AG20443 (cell line): ENCODE measurements around the gene PRKD1.
A peak's percentile ranks its signal among the peaks of the same experiment; 100 is the strongest.
"Not testable (repeated sequence)": the region's sequence is repeated elsewhere in the genome, so short reads cannot be mapped to it uniquely, and the experiment has no call there.

Source experiments
- DNase-seq: peaks from one replicate; pipeline ENCODE4 v3.0.0; 2012; ENCODE audit warnings: low spot score, mixed read lengths

Gene PRKD1

DNA sequence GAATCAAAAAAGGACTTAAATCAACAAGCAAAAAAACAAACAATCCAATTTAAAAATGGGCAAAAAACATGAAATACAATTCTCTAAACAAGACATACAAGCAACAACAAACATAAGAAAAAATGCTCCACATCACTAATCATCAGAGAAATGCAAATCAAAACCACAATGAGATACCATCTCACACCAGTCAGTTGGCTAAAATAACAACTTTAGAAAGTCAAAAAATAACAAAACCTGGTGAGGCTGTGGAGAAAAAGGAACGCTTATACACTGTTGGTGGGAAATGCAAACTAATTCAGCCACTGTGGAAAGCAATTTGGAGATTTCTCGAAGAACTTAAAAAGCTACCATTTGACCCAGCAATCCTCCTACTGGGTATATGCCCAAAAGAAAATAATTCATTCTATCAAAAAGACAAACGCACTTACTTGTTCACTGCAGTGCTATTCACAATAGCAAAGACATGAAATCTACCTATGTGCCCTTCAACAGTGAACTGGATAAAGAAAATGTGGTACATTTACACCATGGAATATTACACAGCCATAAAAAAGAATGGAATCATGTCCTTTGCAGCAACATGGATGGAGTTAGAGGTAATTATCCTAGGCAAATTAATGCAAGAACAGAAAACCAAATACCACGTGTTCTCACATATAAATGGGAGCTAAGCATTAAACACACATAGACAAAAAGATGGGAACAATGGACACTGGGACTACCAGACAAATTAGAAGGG, 26.9 kb downstream of the PRKD1 start:
- no peak for DNase-seq

DNA sequence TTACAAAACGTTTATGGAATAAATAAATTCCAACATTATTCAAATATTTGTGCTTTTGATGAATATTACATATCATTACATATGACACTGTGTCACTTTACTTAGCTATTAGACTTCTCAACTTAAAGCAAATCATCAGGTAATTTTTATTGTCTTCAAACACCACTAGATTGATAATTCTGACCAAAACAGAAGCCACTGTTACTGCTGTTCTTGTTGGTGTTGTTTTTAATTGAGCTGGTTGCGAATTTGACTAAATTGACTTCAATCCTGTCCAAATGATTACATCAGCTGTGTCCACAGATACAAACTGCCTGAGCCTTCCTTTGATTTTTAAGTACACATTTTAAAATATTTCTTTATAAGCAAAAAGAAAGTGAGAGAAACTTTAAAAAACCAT, 29.2 kb downstream of the PRKD1 start:
- no peak for DNase-seq

DNA sequence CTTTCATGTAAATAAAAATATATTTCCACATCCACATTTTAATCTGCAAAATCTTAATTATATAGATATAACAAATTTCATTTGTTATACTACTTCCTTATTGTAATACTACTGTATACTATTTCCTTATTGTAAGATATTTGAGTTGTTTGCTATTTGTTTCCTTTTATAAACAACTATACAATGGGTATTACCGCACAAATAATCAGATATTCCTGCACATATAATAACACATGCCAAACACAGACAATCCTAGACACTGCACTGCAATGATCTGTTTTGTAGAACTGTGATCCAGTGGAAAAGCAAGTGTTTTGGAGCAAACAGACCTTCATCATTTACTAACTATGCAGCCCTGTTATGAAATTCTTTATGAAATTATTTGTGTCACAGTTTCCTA, 30.5 kb downstream of the PRKD1 start:
- DNase-seq: no peak

DNA sequence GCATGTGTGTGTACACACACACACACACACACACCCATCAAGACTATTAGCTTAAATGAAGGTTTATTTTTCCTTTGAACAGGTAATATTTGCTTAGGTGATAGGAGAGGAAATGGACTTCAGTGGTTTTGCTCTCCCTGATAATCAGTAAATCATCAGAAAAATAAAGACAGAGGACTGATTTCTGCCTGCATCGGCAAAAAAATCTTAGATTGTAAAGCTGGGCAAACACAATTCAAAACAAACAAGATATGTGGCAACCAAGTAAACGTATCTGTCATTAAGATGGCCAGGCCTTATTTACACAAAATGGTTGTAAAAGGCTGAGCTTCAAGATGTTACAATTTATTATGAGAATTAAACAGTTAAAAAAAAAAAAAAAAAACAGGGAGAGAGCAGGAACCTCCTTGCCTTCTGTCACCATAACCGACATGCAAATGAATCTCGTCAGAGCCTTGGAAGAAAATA, 31.3 kb downstream of the PRKD1 start:
- no peak for DNase-seq

DNA sequence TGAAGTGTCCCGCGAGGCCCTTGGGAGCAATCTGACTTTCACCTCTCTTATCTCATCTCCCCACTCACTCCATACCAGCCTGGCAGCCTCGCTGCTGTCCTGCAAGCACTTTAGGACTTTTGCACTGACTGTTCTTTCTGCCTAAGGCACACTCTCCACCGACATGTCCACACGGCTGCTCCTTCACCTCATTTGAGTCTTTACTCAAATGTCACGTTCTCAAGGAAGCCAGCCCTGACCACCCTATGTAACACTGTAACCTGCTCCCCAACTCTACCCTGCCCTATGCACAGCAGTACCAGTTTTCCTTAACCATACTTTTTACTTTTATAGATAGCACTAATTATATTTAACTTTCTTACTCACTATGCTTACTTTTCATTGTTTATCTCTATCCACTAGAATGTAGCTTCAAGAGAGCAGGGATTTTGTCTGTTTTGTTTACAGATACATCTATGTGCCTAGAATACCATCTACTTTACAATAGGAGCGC, 32.0 kb downstream of the PRKD1 start:
- DNase-seq: no peak

DNA sequence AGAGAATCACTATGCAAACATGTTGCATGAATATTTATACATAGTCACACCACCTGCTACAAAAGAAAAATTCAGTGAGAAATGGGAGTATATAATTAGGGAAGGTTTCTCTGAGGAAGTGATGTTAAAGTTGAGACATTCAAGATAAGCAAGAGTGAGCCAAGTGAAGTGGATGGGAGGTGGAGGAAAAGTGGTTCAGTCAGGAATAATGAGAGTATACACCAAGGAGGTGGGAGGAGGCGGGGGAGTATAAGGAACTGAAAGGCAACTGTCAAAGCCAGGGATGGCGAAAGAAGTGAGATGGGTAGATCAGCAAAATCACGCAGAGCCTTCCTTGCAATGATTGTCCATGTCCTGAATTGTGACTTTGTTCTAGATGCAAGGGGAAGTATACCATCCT, 33.7 kb downstream of the PRKD1 start:
- no peak for DNase-seq

DNA sequence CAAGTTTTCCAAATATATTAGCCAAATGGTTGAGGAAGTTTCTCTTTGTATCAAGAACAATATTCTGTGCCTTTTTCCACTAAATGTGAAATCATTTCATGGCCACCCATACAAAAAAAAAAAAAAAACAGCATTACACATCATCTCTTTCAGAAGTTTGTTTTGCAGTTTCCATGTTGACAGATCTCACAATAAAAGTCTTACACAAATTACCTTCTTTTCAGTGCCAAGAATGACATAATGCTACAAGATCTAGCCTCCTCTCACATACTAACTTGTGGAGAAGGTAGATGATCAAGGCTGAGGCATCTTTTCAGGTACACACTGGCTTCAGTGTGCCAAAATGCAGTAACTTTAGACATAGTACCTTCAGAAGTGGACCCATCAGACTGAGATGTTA, 35.3 kb downstream of the PRKD1 start:
- peak; percentile 17 for DNase-seq

DNA sequence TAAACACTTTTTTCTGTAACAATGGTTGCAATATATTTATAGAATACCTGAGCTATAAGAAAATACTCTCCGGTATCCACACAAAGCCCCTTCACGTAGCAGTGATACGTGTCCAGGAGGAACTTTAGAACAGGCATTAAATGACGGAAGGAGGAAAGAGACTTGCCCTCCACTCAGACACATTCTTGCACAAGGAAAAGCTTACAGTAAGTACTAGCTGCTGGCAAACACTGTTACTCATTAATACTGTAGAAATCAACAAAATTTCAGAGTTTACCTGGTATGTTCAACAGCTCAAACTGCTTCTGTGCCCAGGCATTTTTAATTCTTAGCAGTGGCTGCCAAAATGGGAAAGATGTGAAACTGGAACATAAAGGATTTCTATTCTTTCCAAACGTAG, 41.7 kb downstream of the PRKD1 start:
- no peak for DNase-seq

DNA sequence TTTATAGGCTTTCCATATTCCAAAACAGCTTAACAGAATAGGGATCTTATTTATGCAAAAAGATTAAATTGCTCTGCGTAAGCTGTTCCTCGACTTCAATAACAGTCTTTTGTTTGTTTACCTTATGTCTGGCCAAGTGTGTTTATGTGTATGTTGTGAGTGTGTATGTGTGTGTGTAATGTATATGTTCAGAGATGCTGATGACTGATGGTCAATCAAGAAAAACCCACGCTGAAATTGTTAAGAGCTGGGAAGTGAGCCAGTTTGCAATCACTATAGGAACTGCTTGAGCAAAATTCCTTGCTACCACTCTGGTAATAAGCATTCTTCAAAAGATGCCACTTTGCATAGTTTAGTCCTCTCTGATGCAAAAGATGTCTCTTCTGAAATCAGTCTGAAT, 59.6 kb downstream of the PRKD1 start:
- DNase-seq: no peak

DNA sequence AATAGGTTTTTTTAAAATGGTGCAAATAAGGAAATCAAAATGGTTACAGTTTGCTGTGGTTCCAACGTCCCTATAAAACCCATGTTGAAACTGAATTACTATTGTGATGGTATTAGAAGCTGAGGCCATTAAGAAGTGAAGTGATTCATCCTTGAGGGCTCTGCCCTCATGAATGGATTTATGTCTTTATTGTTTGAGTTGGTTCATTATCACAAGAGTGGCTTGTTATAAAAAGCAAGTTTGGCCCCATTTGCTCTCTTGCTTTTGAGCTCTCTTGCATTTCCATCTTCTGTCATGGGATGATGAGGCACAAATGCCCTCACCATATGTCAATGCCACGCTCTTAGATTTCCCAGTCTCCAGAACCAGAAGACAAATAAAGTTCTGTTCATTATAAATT, 62.3 kb downstream of the PRKD1 start:
- no peak for DNase-seq

DNA sequence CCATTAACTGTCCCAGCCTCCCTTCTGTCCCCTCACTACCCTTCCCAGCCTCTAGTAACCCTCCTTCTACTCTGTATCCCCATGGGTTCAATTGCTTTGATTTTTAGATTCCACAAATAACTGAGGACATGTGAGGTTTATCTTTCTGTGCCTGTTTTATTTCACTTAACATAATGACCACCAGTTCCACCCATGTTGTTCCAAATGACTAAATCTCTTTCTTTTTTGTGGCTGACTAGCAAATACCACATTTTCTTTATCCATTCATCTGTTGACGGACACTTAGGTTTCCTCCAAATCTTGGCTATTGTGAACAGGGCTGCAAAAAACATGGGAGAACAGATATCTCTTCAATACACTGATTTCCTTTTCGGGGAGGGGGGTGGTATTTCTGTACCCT, 65.7 kb downstream of the PRKD1 start:
- no peak for DNase-seq

DNA sequence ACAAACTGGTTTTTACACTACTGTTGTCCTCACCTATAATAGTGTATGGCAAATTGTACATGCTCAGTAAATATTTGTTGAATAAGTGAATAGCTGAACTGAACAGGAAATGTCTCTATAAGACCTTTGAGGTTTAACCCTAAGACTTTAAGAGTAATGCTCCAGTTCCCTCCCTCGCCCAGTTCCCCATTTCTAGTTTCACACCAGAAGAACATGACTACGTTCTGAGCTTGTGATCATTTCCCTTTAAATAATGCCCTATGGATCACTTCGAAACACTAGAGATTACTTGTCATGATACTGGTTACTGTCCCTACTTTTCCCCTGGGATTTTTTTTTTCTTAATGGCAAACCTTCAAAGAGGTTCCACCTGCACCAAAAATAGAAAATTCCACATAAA, 69.3 kb downstream of the PRKD1 start:
- no peak for DNase-seq

DNA sequence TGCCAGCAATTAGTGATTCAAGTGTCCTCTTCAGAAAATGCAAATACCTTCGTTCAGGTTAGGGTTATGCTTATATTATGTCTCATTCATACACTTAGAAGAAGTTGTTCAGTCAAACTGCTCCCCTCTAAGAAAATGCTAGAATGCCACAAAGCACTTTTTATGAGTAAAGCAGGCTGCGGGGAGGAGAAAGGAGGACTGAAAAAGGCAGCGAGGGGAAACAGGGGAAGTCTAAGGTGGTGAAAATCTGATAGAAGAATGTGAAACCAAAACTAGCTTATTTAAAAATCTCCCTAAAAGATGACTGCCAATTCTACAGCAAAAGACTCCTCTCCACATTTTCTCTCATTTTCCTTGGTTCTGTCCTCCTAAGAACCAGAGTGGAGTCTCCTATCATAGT, 70.1 kb downstream of the PRKD1 start:
- DNase-seq: no peak

DNA sequence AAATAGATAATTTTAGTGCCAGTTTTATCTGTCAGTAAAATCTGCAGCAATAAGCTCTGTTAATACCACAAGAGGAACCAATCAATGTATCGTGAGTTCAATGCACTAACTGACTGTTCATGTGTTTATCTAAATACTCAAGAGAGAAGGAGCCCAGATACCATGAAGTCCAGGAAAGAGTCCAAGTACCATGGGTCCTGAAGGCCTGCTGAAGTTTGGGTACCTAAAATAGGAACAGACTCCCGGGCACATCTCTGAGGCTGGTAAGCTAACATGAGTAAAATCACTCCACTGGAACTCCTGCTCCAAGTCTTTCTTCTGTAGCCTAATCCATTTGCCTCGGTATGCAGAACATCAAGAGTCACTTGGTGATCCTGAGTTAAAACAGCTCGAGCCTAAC, 71.1 kb downstream of the PRKD1 start:
- no peak for DNase-seq

DNA sequence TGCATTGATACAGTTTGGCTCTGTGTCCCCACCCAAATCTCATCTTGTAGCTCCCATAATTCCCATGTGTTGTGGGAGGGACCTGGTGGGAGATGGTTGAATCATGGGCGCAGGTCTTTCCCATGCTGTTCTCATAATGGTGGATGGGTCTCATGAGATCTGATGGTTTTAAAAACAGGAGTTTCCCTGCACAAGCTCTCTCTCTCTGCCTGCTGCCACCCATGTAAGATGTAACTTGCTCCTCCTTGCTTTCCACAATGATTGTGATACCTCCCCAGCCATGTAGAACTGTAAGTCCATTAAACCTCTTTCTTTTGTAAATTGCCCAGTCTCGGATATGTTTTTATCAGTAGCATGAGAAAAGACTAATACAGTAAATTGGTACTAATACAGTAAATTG, 74.0 kb downstream of the PRKD1 start:
- DNase-seq: not testable (repeated sequence)

DNA sequence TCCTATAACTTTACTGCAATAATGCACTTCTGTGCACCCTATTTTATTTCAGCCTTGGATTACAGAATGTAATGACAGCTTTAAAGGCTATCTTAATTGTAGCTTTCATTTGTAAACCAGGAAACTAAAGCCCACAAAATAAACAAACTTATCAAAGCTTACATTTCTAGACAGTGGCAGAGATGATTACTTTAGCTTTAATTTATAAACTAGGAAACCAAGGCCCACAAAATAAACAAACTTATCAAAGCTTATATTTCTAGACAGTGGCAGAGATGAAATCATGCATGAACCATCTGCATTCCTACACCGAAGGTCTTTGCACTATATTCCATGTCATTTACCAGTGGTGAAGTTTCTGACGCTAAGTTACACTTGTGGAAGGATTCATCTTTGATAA, 74.4 kb downstream of the PRKD1 start:
- DNase-seq: no peak

DNA sequence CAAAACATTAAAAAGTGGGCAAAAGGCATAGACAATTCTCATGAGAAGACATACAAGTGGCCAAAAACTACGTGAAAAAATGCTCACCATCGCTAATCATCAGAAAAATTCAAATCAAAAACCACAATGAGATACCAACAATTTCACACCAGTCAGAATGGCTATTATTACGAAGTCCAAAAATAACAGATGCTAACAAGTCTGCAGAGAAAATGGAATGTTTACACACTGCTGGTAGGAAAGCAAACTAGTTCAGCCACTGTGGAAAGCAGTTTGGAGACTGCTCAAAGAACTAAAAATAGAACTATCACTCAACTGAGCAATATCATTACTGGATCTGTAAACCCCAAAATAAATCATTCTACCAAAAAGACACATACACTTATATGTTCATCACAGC, 76.2 kb downstream of the PRKD1 start:
- DNase-seq: no peak

DNA sequence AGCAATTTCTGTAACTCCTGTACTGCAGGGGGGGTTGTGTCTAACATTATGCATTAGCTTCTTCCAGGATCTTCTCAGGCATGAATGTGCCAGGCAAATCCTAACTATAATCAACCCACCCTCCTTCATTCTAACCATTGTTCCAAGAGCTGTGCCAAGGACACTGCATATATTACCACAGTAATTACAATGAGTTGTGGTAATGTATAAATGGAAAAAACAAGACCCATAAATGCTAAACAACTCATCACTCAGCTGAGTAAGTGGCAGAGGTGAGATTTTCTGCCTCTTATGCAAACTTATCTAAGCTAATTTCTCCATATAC, 80.6 kb downstream of the PRKD1 start:
- DNase-seq: no peak

DNA sequence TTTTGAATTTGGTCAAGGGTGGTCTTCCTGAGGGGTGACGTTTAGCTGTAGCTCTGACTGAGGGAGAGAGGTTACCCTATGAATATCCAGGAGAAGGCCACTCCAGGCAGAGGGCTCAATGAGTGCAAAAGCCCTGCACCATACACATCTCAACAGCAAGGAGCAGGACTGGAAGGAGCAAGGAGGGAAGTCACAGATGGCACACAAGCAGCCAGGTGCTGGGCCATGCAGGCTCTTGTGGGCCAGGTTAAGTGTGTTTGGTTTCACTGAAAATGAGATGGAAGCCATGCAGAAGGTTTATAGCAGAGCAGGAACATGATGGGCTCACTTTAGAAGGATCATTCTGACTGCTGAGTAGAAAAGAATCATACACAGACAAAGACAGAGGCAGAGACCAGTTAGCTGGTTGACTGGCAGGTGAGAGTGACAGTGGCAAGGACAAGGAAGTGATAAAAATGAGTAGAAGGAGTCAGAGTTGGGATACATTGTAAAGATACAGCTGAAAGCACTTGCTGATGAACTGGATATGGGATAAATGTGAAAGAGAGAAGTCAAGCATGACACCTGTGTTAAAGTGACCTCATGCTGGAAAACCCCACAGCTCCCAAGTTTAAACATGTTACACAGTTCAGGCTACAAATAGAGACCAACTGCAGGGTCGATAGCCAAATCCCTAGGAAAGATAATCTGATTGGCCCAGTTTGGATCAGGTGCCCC, 81.2 kb downstream of the PRKD1 start:
- DNase-seq: no peak

DNA sequence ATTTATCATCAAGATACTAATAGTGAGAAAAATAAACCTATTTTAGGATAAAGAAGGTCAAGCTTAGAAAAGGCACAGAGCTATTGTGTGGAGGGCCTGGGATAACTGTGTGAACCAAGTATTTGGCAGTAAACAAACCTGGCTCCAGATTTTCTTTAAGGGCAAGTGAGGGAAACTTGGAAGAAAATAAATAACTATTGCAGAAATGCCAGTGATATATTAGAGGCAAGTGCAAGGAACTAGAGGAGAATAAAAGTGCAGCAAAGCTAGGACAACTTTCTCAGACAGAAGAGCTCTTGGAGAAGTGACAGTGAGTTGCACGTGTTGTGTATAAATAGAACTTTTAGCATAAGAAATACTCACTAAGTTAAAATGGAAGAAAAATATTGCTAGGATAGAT, 83.7 kb downstream of the PRKD1 start:
- DNase-seq: no peak

DNA sequence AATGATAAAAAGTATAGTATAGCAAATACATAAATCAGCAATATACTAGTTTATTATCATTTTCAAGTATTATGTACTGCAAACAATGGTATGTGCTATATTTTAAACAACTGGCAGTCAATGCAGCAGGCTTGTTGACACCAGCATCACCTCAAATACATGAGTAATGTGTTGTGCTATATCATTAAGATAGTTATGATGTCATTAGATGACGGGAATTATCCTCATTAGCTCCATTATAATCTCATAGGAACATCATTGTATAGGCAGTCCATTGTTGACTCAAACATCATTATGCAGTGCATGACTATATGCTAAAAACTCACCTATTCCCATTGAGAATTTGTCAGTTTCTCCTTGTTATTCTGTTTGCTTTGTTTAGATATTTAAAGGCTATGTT, 85.4 kb downstream of the PRKD1 start:
- no peak for DNase-seq

DNA sequence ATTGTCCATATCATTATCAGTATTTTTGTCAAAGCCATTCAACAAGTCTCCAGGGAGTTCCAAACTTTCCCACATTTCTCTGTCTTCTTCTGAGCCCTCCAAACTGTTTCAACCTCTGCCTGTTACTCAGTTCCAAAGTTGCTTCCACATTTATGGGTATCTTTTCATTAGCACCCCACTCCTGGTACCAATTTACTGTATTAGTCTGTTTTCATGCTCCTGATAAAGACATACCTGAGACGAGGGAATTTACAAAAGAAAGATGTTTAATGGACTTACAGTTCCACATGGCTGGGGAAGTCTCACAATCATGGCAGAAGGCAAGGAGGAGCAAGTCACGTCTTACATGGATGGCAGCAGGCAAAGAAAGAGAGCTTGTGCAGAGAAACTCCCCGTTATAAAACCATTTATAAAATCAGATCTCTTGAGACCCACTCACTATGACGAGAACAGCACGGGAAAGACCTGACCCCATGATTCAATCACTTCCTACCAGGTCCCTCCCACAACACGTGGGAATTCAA, 87.2 kb downstream of the PRKD1 start:
- DNase-seq: not testable (repeated sequence)

DNA sequence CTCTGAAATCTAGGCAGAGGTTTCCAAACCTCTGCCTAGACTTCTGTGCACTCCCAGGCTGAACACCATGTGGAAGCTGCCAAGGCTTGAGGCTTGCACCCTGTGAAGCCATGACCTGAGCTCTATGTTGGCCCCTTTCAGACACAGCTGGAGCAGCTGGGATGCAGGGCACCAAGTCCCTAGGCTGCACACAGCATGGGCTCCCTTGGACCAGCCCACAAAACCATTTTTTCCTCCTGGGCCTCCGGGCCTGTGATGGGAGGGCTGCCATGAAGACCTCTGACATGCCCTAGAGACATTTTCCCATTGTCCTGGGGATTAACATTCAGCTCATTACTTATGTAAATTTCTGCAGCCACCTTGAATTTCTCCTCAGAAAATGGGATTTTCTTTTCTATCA, 88.0 kb downstream of the PRKD1 start:
- not testable (repeated sequence) for DNase-seq

DNA sequence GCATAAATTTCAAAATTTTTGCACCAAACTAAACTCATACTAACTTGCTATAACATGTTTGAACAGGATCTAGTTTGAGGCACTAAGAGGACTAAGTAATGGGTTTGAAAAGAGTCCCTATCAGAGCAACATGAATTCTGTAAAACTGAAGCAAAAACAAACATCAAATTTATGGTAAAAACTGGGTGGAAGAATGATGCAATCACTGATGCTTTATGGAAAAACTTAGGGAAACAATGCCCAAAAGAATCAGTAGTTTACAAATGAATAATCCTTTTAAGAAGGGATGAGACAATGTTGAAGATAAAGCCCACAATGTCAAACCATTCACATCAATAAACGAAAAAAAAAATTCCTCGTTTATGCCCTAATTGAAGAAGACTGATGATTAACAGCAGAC, 88.9 kb downstream of the PRKD1 start:
- no peak for DNase-seq
